ENCODE measurements around the gene RNF207. TPM values are rescaled to one million over a fixed set of nuclear protein-coding genes. Genes with fewer than 3 reads are reported as not detected.

The RNF207 gene
- total and polyA plus RNA-seq, 2 of the 8 experiments (the other 6 are each of a cell fraction or from before 2014, with no cell fraction given) = 3.9 to 5.4 TPM

DNA sequence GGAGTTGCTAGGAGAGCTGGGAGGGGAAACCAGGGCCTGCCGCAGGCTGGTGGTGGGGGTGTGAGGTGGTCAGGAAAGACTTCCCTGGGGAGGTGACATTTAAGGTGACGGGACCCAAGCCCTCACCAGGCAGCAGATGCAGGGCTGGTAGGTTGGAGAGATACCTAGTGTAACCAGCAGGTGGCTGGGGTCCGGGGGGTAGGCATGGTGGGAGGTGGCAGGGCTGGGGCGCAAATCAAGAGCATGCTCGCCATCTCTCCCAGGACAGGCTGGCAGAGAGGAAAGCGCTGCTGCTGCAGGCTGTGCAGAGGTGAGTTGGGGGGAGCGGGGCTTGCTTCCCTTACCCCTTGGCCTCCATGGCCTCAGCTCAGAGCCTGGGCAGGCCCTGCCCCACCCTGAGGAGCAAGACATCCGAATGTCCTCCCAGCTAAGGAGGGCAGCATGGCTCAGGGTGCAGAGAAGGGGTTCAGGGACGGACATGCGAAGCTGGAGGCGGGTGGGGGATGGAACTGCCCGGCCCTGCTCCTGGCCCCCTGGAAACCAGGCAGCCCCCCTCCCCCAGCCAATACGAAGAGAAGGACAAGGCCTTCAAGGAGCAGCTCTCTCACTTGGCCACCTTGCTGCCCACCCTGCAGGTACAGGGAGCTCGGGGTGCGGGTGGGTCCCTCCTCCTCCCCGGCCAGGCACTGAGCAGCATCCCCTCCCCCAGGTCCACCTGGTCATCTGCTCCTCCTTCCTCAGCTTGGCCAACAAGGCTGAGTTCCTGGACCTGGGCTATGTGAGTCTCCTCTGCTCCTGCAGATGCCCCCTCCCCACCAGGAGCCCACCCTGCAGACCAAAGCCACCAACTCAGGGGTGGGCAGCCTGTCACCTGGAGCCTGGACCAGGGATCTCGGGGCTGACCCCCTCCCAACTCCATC is 4.0 kb downstream of the RNF207 start:
- 78% methylated on average over 16 of the region's 17 CpGs; no CpG with 5 or more reads in 1 of the 2 experiments for WGBS, 2 experiments (ENCODE audit: extremely low coverage in 1 of 2, insufficient coverage in 1 of 2, insufficient read length in 1 of 2, insufficient replicate concordance in 2 of 2, low coverage in 1 of 2, low lambda C conversion rate in 2 of 2, missing lambda C conversion rate in 1 of 2)

More for the DNA sequence above, 4.0 kb downstream of the RNF207 start:
- Histone ChIP-seq H2AFZ (ENCODE audit: low read length) (0 out of 2 replicates have a peak overlapping the region, but pooled peaks have one; percentile 14), H3K79me1 (ENCODE audit: low read depth, low read length) (no peaks in the 10 kb centered on the region), H3K23ac (ENCODE audit: insufficient read length) (no peak overlapping the region), H3K4me3 (ENCODE audit: extremely low read depth in 1 of 4, insufficient read depth in 2 of 4, low read depth in 3 of 4, low read length in 4 of 4) (peak overlapping the region; percentile 12 to 58 (median 34); a peak in 6 of 8 replicates), H3K27me3 (replicated peaks in 1 of 4; ENCODE audit: control insufficient read depth in 3 of 4, extremely low read depth in 1 of 4, insufficient read depth in 3 of 4, low read length in 3 of 4) (peaks cover 1 to 52% (median 40%) of the 10 kb centered on the region in 4 experiments), H4K5ac (ENCODE audit: insufficient read length, low read depth, low read length) (no peak overlapping the region), H2BK20ac (ENCODE audit: low read length) (no peak overlapping the region), H3K23me2 (ENCODE audit: low read depth, low read length) (peaks cover 20% of the 10 kb centered on the region; the same call in 1 of the 2 replicates), H4K8ac (ENCODE audit: extremely low read depth, insufficient read depth, low read length) (no peak overlapping the region), H3K79me2 (ENCODE audit: control insufficient read depth in 1 of 2, insufficient read depth in 2 of 2, low read length in 2 of 2) (no peaks in the 10 kb centered on the region), H4K91ac (replicated peaks; ENCODE audit: insufficient read length, low read length) (peak overlapping the region; percentile 72), H3K18ac (ENCODE audit: extremely low read depth, low read length) (peak overlapping the region; percentile 19; the same call in 1 of the 2 replicates), H3K4me2 (ENCODE audit: insufficient read depth in 1 of 2, low read depth in 2 of 2, low read length in 2 of 2) (peak overlapping the region; percentile 57 to 99), H2BK5ac (ENCODE audit: low read depth, low read length) (no peak overlapping the region), H3K14ac (ENCODE audit: insufficient read length) (no peak overlapping the region), H2AK5ac (ENCODE audit: low read depth, low read length) (no peak overlapping the region), H3K27ac (ENCODE audit: low read depth, low read length) (no peak overlapping the region), H2BK15ac (ENCODE audit: low read length) (peak overlapping the region; percentile 81; the same call in 1 of the 2 replicates), H3K4me1 (replicated peaks in 1 of 4; ENCODE audit: control insufficient read depth in 3 of 4, insufficient read depth in 4 of 4, low read length in 3 of 4) (peaks cover 0 to 31% (median 24%) of the 10 kb centered on the region in 4 experiments; a peak in 6 of 7 replicates), H3K9me3 (ENCODE audit: insufficient read depth in 2 of 2, low read depth in 1 of 2, low read length in 1 of 2) (no peaks in the 10 kb centered on the region), H3K56ac (replicated peaks; ENCODE audit: insufficient read length, low read depth, low read length) (no peak overlapping the region), H4K20me1 (replicated peaks in 1 of 2; ENCODE audit: control insufficient read depth in 1 of 2, insufficient read depth in 2 of 2, low read length in 2 of 2) (peaks cover 0 to 7% of the 10 kb centered on the region in 2 experiments), H3K4ac (replicated peaks; ENCODE audit: insufficient read length, low read depth, low read length) (peak overlapping the region; percentile 87), H3K9ac (replicated peaks in 1 of 4; ENCODE audit: extremely low read depth in 1 of 4, low read depth in 3 of 4, low read length in 3 of 4) (no peak overlapping the region; a peak in 1 of 7 replicates), H3K36me3 (ENCODE audit: control insufficient read depth in 2 of 4, insufficient read depth in 4 of 4, low read length in 3 of 4) (no peaks in the 10 kb centered on the region), H2BK120ac (replicated peaks; ENCODE audit: low read depth, low read length) (no peak overlapping the region), H2BK12ac (ENCODE audit: low read depth, low read length) (0 out of 2 replicates have a peak overlapping the region, but pooled peaks have one; percentile 1)
- ChIA-PET CTCF (ENCODE audit: partially characterized antibody) (interaction anchor here (0.6 to 17.1 kb wide), 15 partner anchors 9 to 204 kb away, joined by 3 to 353 read pairs (median 4); partner anchors contain the start of genes HES3, ICMT and RPL22), POLR2A (ENCODE audit: partially characterized antibody) (interaction anchor here (0.7 to 4.0 kb wide), 13 partner anchors 10 to 42 kb away, joined by 3 to 28 read pairs (median 4); partner anchors contain the start of genes HES3, ICMT and RPL22)
- peak in 1 of 2 experiments; percentile 70 for DNase-seq (ENCODE audit: low read depth in 1 of 2, low spot score in 2 of 2)
- FAIRE-seq = no peak
- TF ChIP-seq CTCF (IDR thresholded peaks at IDR 0.05; ENCODE audit: control extremely low read depth in 1 of 3, insufficient read depth in 1 of 3, low read depth in 1 of 3, low read length in 3 of 3) = peak in 2 of 3 experiments; percentile 36 to 47; a peak in 3 of 4 replicates
- TF ChIP-seq EZH2 (IDR thresholded peaks at IDR 0.05; ENCODE audit: low read depth, low read length, severe bottlenecking) = no peak
- TF ChIP-seq YY1 (IDR thresholded peaks at IDR 0.05; ENCODE audit: low read depth, low read length) = 0 out of 2 replicates have a peak, but pooled peaks have one; percentile 1
- TF ChIP-seq, protein P1, sequence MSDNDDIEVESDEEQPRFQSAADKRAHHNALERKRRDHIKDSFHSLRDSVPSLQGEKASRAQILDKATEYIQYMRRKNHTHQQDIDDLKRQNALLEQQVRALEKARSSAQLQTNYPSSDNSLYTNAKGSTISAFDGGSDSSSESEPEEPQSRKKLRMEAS (IDR thresholded peaks at IDR 0.05) = 0 out of 2 replicates have a peak, but pooled peaks have one; percentile 8
